HG02678 (cell line): ENCODE data around the gene TJAP1.

ENCODE experiments used
- ATAC-seq: cut with Tn5 transposase; IDR thresholded peaks from one replicate; pipeline ENCODE4 v1.9.1; 2021; ENCODE audit warnings: mild to moderate bottlenecking, moderate library complexity; ENCODE audit not compliant: unreplicated experiment

The TJAP1 gene

DNA sequence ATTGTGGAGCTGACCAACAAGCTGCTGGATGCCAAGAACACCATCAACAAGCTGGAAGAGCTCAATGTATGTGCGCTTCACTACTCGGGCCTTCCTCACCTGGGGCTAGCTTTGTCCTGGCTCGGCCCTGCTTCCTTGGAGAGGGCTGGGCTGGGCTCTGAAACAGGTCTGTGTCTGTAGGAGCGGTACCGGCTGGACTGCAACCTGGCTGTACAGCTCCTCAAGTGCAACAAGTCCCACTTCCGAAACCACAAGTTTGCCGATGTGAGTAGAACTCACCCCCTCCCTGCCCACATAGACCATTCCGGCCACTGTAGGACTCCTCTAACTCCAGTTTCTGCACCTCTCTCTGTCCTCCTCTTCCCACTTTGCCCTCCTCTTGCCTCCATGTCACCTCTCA, 26.1 kb downstream of the TJAP1 start:
- ATAC-seq: no peak

DNA sequence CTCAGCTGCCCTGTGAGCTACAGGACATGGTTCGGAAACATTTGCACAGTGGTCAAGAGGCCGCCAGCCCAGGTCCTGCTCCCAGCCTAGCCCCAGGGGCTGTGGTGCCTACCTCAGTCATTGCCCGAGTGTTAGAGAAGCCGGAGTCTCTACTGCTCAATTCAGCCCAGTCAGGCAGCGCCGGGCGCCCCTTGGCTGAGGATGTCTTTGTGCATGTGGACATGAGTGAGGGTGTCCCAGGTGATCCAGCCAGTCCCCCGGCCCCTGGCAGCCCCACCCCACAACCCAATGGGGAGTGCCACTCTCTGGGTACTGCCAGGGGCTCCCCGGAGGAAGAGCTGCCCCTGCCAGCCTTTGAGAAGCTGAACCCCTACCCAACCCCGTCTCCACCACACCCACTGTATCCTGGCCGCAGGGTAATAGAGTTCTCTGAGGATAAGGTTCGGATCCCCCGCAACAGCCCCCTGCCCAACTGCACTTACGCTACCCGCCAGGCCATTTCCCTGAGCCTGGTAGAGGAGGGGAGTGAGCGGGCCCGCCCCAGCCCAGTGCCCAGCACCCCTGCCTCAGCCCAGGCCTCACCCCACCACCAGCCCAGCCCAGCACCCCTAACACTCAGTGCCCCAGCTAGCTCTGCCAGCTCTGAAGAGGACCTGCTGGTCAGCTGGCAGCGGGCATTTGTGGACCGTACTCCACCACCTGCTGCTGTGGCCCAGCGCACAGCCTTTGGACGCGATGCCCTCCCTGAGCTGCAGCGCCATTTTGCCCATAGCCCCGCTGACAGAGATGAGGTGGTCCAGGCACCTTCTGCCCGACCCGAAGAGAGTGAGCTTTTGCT, 27.6 kb downstream of the TJAP1 start:
- no peak for ATAC-seq

DNA sequence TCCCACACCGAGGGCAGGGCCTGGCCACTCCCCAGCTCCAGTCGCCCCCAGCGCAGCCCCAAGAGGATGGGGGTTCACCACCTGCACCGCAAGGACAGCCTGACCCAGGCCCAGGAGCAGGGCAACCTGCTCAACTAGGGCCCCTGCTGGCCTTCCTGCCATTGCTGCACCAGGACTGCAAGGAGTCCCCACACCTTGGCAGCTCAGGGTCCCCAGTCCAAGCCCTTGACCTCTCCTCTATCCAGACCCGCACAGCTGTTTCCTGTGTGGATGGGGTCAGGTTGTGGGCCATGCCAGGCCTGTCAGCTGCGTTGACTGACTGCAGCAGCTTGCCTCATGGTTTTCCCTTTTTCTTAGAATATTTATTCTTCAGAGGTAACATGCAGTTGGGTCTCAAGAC, 28.3 kb downstream of the TJAP1 start:
- no peak for ATAC-seq

DNA sequence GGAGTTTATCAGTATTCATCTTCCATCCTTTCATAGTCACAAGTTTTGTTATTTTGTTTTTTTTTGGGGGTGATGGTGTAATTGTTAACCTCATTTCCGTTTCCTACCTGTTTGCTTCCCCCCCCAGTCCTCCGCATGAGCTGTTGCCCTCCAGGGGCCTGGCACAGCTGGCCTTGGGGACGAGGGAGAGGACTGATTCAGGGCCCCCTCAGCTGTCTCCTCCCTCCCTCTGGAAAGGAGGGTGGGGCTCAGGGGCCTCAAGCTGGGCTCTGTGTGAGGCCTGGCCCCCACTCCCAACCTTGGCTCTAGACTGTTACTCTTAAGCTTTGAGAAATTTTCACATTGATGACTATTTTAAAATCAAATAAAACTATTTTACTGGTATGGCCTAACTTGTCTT, 28.8 kb downstream of the TJAP1 start:
- ATAC-seq: no peak

DNA sequence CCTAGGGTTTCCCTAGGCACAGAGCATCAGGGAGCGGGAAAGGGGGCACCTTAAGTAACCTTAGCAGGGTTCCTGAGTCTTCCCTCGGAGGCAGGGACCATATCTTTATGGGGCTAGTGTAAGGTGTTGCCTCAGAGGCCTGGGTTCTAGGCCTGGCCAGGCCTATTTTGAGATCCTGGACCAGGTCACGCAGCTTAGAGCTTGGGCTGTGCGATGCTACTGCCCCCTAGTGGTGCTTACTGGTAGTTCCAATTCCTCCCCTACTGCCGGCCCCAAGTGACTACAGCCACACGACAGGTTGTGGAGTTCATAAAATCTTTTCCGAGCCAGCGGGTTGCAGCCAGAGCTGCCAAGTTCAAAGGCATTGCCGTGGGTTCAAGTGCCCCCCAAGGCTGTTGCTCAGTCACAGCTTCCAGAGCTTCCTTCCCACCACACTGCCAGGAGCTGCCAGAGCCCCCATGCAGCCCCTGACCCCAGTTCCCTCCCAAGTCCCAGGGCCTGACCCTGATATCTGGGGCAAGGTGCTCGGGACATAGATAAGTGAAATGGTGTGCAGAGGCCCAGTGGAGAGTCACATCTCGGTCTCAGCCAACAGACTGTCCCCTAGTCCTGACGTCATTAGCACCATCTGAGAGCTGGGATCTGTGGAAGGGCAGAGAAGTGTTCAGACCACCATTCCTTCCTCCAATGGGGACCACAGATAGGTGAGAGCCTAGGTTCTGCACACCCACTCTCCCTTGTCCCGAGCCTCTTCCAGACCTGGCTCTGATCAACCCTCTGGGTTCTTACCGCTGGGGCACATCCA, 29.5 kb downstream of the TJAP1 start:
- peak; percentile 42 for ATAC-seq

DNA sequence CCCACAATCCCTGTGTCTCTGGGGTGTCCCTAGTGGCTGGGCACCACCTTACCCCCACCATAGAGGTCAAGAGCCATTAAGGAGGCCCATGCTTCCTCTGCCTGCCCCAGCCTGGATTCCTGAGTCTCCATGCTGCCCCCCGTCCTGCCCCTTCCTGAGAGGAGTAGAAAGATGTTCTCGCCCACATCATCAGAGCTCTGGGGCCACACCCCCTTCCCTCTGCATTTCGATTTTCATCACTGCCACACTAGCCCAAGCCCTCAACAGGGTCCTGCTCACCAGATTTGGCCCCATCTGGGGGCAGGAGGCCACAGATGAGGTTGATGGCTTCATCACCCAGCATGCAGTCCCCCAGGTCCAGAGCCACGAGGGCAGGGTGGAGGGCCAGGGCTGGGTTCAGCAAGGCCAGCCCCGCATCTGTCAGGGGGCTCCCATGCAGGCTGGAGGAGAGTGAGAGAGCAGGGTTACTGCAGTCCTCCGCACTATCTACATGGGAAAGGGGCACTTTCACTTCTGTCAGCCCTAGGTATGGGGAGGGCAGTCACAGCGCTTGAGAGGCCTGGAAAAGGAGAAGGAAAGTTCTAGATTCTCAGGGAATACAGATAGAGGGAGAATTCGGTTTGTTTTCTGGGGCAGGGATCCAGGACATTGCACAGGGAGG, 31.2 kb downstream of the TJAP1 start:
- ATAC-seq: no peak

DNA sequence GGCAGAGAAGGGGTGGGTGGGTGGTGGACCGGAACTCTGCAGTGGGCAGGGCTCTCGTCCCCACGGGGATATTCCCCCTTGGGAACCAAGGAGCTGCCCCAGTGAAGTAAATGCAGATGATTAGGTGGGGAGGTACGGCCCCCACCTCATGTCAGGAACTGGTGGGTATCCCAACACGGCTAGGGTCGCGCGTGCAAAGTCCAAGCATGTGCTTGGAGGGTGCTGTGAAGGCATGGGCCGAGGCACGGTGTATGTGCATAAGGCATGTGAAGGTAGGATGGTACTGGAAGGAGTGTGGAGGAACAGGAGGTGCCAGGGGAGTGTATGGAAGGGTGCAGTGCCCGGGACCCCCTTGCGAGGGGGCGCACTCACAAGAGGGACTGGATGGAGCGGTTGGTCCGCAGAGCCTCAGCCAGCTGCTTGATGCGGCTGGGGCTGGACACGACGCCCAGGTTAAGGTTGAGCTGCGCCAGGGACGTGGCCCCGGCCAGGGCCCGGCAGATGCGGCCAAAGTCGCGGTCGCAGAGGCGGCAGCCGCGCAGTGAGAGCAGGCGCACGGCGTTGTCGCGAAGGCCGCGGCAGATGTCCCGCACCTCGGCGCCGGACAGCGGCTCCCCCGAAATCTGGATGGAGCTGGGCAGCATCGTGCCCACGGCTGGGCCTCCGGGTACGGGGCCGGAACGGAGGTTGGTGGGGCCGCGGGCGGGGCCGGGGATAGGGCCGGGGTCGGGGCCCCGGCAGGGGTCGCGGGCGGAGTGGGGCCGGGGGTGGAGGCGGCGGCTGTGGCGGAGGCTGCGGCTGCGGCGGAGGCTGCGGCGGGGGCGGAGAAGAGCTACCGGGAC, 32.0 kb downstream of the TJAP1 start:
- ATAC-seq: no peak

GRCh38 chr6:43509984-43510826, 32.8 kb downstream of the TJAP1 start, which contains the start of gene LRRC73:
Gene LRRC73, minus strand, starts transcription at chr6:43510346. Its CDS starts 561 bp downstream, at chr6:43509785.
- peak; percentile 70 for ATAC-seq

GRCh38 chr6:43510827-43511163, 33.4 kb downstream of the TJAP1 start:
- no peak for ATAC-seq

GRCh38 chr6:43511824-43512415, 34.5 kb downstream of the TJAP1 start:
- ATAC-seq: no peak

- ATAC-seq: no peak
Observed at GRCh38 chr6:43515808-43516207, 38.4 kb downstream of the TJAP1 start.

GRCh38 chr6:43516367-43516696, 39.0 kb downstream of the TJAP1 start:
- no peak for ATAC-seq

DNA sequence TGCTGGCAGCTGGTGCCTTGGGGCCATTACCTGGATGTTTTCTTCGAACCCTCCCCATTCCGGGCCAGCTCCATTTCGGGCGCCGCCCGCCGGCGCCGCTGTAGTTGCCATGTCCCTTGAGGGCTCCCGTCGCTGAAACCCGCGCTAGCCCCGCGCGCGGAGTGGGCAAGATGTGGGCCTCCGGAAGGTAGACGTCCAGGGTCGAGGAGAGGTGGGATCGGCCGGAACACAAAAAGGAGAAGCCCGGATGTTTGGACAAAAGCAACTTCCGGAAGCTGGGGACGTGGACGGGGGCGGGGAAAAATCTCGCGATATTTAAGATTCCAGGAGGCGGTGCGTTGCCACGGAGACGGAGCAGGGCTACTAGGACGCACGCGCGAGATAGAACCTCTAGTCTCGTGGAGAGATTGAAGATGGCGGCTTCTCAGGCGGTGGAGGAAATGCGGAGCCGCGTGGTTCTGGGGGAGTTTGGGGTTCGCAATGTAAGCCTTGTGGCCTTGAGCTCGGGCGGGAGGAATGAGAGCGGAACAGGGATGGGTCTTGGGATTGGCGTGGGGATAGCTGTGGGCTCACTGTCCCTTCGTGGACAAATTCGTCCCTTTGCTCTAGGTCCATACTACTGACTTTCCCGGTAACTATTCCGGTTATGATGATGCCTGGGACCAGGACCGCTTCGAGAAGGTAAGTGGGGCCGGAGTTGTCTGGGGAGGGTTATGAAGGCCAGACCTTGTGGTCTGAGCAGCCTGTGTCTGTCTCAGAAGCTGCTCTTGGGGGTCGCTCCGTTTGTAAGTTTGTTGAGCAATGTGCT, 39.5 kb downstream of the TJAP1 start, which contains the start of the genes POLR1C and YIPF3:
TSS of gene POLR1C (plus strand) at position 393 of the 808 bp plus-strand sequence. CDS start at position 414, 21 bp downstream.
TSS of gene YIPF3 (minus strand) at position 230 of the 808 bp plus-strand sequence. CDS start at position 111, 119 bp downstream.
- peak; percentile 93 for ATAC-seq

DNA sequence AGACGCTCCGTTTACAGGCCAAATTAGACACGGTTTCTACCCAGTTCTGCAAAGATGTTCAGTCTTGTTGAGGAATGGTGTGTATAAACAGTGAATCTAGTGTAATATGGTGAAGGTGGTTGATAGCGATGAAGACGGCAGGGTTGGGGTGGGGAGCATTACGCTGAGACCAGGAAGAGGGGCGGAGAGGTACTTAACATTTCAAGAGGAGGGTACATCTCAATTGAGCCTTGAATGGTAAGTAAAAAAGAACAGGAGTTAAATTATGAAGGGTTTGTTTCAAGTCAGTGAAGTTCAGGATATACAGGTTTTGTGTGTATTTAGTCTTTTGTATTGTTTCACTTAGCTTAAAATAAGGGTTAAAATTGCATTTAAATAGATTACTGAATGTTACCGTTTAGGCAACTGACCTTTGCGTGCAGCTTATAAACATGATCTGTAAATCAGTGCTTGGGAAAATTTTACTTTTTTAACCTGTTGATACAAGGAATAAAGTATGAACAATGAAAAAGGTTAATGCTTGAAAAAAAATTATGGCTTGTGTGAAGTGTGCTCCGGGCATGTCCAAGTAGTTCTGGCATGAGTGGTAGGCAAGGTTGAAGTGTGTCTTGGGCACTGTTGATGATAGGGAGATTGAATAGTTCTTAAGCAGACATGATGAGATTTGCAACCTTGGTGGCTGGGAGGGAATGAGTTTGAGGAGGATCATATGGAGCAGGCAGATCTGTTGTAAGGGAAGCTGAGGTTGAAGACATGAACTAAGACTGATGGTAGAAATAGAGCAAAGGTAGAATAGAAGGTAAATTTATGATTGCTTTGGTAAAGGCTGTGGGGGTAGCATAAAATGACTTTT, 40.4 kb downstream of the TJAP1 start:
- no peak for ATAC-seq

- no peak for ATAC-seq
Observed at GRCh38 chr6:43520097-43520496, 42.7 kb downstream of the TJAP1 start.

DNA sequence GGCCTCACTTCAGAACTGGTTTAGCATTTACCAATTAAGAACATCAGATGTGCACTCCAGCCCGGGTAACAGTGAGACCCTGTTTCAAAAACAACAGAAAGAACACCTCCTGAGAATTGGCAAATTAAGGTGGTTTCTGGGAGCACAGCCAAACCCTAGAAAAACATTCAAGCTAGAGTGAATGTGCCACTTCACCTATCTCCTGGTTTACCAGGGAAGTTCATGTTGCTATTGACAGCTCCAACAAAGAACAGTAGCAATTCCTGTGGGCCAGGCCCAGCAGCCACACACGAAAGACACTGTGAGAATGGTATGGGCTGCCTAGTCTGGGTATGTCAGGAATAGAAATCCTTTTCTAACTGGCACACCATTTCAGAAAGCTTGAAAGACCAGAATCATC, 44.5 kb downstream of the TJAP1 start:
- no peak for ATAC-seq

DNA sequence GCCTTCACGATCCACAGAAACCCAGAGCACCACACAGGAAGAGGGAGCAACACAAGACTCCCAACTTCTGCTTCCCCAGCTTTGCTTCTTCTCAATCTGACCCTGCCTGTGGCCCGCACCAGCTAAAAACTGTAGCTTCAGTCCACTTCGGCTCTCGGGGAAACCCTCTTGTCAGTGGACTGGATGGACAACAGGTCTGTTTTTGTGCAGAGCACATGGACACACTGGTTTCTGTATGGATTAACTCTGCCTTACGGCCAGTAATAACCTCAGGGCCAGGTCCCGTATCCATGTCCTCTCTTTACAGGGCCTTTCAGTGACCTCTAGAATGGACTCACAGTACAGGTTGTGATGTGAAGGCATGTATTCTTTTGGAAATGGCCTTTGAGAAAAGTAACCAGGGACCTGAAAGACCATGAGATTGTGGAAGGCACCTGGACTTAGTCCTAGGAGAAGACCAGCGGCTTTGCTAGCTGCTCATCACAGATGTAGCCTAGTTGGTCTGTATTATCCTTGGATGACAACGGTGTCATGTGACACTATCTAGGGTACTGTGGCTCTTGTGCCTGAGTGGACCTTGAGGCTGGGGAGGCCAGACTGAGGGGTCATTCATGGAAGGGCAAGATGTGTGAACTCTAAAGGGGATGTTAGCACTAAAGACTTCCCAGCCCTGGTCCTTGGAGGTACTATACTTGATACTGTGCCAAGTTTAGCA, 45.3 kb downstream of the TJAP1 start:
- ATAC-seq: no peak
